Fibroblast of lung (primary cell): ENCODE measurements around the gene DEFB115. TPM values are rescaled to one million over a fixed set of nuclear protein-coding genes. Genes with fewer than 3 reads are reported as not detected.
"Not testable (repeated sequence)": the region's sequence is repeated elsewhere in the genome, so short reads cannot be mapped to it uniquely, and the experiment has no call there.

ENCODE experiments used
- DNase-seq, 2 donors: peaks; one replicate each; pipeline versions ENCODE4 v3.0.0 to v3.0.0-alpha.2; 2010; ENCODE audit warnings: low read depth in 2 of 2
- H2AFZ ChIP-seq: 2 replicates; pipeline ENCODE4 v1.5.1; 2012; ENCODE audit warnings: low read length, control low read depth, inconsistent platforms
- H3K27ac ChIP-seq: 2 replicates; pipeline ENCODE4 v1.5.1; 2011; ENCODE audit warnings: low read length, control low read depth; ENCODE audit not compliant: insufficient read depth
- H3K27me3 ChIP-seq: 2 replicates; pipeline ENCODE4 v1.5.1; 2011; ENCODE audit warnings: mild to moderate bottlenecking, low read length; ENCODE audit not compliant: control insufficient read depth, insufficient read depth
- H3K36me3 ChIP-seq: 2 replicates; pipeline ENCODE4 v1.5.1; 2011; ENCODE audit warnings: low read length; ENCODE audit not compliant: control insufficient read depth, insufficient read depth
- H3K4me1 ChIP-seq: 2 replicates; pipeline ENCODE4 v1.5.1; 2011; ENCODE audit warnings: low read length; ENCODE audit not compliant: control insufficient read depth, insufficient read depth; ENCODE audit errors: extremely low read depth
- H3K4me2 ChIP-seq: 2 replicates; pipeline ENCODE4 v1.5.1; 2011; ENCODE audit warnings: low read length, control low read depth; ENCODE audit not compliant: insufficient read depth; ENCODE audit errors: extremely low read depth
- H3K4me3 ChIP-seq, 4 experiments: fragments of 200-600 bp in 1 of 4; sonication (generic) in 1 of 4; replicated peaks in 1 of 4; 2 replicates each; pipeline ENCODE4 v1.5.1; 2011 to 2016; ENCODE audit warnings: low read length in 4 of 4, low read depth in 3 of 4, mild to moderate bottlenecking in 3 of 4, control low read depth in 2 of 4, inconsistent platforms in 1 of 4, mixed read lengths in 1 of 4; ENCODE audit not compliant: insufficient read depth in 1 of 4; ENCODE audit errors: control extremely low read depth in 1 of 4
- H3K79me2 ChIP-seq: 2 replicates; pipeline ENCODE4 v1.5.1; 2012; ENCODE audit warnings: mild to moderate bottlenecking, low read length, inconsistent platforms; ENCODE audit not compliant: control insufficient read depth, insufficient read depth
- H3K9ac ChIP-seq: 2 replicates; pipeline ENCODE4 v1.5.1; 2011; ENCODE audit warnings: mild to moderate bottlenecking, low read length, control low read depth; ENCODE audit not compliant: insufficient read depth
- H3K9me3 ChIP-seq: 2 replicates; pipeline ENCODE4 v1.5.1; 2012; ENCODE audit warnings: low read depth, low read length; ENCODE audit not compliant: control insufficient read depth, insufficient read depth
- H4K20me1 ChIP-seq: 2 replicates; pipeline ENCODE4 v1.5.1; 2011; ENCODE audit warnings: low read length; ENCODE audit not compliant: control insufficient read depth, insufficient read depth; ENCODE audit errors: extremely low read depth
- EZH2 ChIP-seq: IDR thresholded peaks from 2 replicates; pipeline ENCODE4 v1.5.1; 2012; ENCODE audit warnings: low read length, control low read depth, mild to moderate bottlenecking; ENCODE audit errors: missing control alignments
- polyA plus RNA-seq, 2 donors: library from polyadenylated mRNA; depleted of rRNA in 1 of 2; stranded (reverse) in 1 of 2; unstranded in 1 of 2; fragments of >200 nt; gene quantifications; 2 replicates each; pipeline ENCODE4 v1.2.1, GENCODE V29; 2011 to 2012; ENCODE audit warnings: missing spikeins in 1 of 2
- total RNA-seq: library from RNA; depleted of rRNA; stranded (reverse); fragments of >200 nt; gene quantifications from 2 replicates; pipeline ENCODE4 v1.2.1, GENCODE V29; 2014
- TF ChIP-seq, protein P1 (sequence below), 2 donors: IDR thresholded peaks in 1 of 2; conservative IDR thresholded peaks in 1 of 2; 1 replicate in 1 of 2; 2 replicates in 1 of 2; pipeline ENCODE4 v1.5.1; 2011 to 2012; ENCODE audit warnings: low read length in 2 of 2, control low read depth in 1 of 2, inconsistent platforms in 1 of 2, low read depth in 1 of 2, mild to moderate bottlenecking in 1 of 2

The DEFB115 gene
- total and polyA plus RNA-seq, 2 donors (not counting 1 experiment from before 2014, with no cell fraction given): not detected

DNA sequence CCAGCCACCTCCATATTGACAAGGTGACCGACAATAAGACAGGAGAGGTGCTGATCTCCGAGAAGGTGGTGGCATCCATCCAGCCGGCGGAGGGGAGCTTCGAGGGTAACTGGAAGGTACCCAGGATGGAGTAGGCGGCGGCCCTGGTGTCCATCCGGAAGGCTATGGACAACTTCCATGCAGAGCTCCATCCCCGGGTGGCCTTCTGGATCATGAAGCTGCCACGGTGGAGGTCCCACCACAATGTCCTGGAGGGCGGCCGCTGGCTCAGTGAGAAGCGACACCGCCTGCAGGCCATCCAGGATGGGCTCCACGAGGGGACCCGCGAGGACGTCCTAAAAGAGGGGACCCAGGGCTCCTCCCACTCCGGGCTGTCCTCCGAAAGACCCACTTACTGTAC is 17.0 kb downstream of the DEFB115 start:
- H2AFZ ChIP-seq: no peak overlapping the region
- H3K4me1 ChIP-seq: no peaks in the 10 kb centered on the region
- H3K9ac ChIP-seq: no peak overlapping the region
- H3K79me2 ChIP-seq: no peaks in the 10 kb centered on the region
- no peaks in the 10 kb centered on the region for H3K27me3 ChIP-seq
- H3K4me2 ChIP-seq: no peak overlapping the region
- H3K36me3 ChIP-seq: no peaks in the 10 kb centered on the region
- no peak overlapping the region for H3K4me3 ChIP-seq
- TF ChIP-seq, protein P1, sequence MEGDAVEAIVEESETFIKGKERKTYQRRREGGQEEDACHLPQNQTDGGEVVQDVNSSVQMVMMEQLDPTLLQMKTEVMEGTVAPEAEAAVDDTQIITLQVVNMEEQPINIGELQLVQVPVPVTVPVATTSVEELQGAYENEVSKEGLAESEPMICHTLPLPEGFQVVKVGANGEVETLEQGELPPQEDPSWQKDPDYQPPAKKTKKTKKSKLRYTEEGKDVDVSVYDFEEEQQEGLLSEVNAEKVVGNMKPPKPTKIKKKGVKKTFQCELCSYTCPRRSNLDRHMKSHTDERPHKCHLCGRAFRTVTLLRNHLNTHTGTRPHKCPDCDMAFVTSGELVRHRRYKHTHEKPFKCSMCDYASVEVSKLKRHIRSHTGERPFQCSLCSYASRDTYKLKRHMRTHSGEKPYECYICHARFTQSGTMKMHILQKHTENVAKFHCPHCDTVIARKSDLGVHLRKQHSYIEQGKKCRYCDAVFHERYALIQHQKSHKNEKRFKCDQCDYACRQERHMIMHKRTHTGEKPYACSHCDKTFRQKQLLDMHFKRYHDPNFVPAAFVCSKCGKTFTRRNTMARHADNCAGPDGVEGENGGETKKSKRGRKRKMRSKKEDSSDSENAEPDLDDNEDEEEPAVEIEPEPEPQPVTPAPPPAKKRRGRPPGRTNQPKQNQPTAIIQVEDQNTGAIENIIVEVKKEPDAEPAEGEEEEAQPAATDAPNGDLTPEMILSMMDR (conservative IDR thresholded peaks at IDR 0.05 in 1 of 2, IDR thresholded peaks at IDR 0.05 in 1 of 2; ENCODE audit: low read depth in 1 of 2, low read length in 2 of 2): no peak
- TF ChIP-seq EZH2: no peak
- no peak for DNase-seq
- H3K27ac ChIP-seq: no peak overlapping the region
- H3K9me3 ChIP-seq: no peaks in the 10 kb centered on the region
- H4K20me1 ChIP-seq: no peaks in the 10 kb centered on the region

DNA sequence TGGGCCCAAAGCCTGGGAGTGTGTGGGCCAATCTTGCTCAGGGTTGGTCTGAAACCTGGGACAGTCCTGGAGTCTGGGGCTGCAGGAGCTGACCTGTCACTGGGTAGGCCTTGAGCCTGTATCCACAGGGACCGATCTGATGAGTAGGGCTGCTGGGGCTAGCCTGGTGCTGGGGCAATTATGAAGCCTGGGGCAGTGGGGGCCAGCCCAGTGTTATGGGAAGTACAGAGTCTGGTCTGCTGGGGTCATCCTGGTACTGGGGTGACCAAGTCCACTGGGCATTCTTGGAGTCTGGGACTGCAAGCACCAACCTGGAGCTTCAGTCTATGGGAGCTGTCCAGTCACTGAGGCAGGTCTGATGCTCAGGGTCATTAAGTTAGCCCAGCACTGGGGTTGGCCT is 20.7 kb downstream of the DEFB115 start:
- no peak for DNase-seq
- Histone ChIP-seq H3K9me3 (no peaks in the 10 kb centered on the region), H3K4me2 (no peak overlapping the region), H4K20me1 (no peaks in the 10 kb centered on the region), H3K4me3 (no peak overlapping the region), H3K79me2 (no peaks in the 10 kb centered on the region), H3K9ac (no peak overlapping the region), H2AFZ (no peak overlapping the region), H3K36me3 (no peaks in the 10 kb centered on the region), H3K27me3 (no peaks in the 10 kb centered on the region), H3K4me1 (no peaks in the 10 kb centered on the region), H3K27ac (no peak overlapping the region)
- TF ChIP-seq, protein P1 (conservative IDR thresholded peaks at IDR 0.05 in 1 of 2, IDR thresholded peaks at IDR 0.05 in 1 of 2; ENCODE audit: low read depth in 1 of 2, low read length in 2 of 2): no peak
- no peak for TF ChIP-seq EZH2

DNA sequence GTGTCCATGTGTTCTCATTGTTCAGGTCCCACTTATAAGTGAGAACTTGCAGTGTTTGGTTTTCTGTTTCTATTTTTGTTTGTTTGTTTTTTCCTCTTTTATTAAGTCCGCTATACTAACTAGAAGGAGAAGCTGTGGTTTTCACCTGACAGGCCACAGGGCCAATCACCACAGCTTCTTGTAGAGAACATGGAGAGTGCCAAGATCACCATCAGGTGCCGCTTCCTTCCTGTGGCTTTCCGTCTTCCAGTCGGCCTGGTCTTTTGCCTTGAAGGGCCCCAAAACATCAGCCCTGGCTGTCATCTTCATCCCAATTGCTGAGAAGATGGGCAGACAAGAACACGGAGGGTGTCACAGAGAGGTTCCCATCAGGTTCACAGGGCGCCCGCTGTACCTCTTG is 27.5 kb downstream of the DEFB115 start:
- not testable (repeated sequence) for H4K20me1 ChIP-seq, H3K27ac ChIP-seq, H3K79me2 ChIP-seq, DNase-seq, H3K4me2 ChIP-seq, H3K27me3 ChIP-seq, H3K4me1 ChIP-seq, H3K9me3 ChIP-seq, H3K36me3 ChIP-seq, H3K4me3 ChIP-seq, H2AFZ ChIP-seq, H3K9ac ChIP-seq
